ENCODE measurements around the gene KLRD1. TPM values are rescaled to one million over a fixed set of nuclear protein-coding genes. Genes with fewer than 3 reads are reported as not detected.

KLRD1 gene
- total and polyA plus RNA-seq, 2 of the 4 experiments (the other 2 are of a cell fraction) = under 0.01 TPM

- POLR2A ChIA-PET (ENCODE audit: unreplicated experiment) = interaction anchor here (0.6 kb wide), 1 partner anchor 363 kb away, joined by 4 read pairs; no protein-coding TSS in a partner anchor
- H3K4me1 ChIP-seq (ENCODE audit: control insufficient read depth, insufficient read depth, low read length) = peaks cover 22% of the 10 kb centered on the region
- H3K4me2 ChIP-seq (ENCODE audit: low read depth, low read length) = peak overlapping the region; percentile 95
- peak overlapping the region; percentile 75 for H2BK5ac ChIP-seq (ENCODE audit: low read depth, low read length, poor library complexity, severe bottlenecking)
- peak overlapping the region; percentile 94 for H2BK120ac ChIP-seq (ENCODE audit: low read depth, low read length)
- ATAC-seq (ENCODE audit: low read depth) (peak; percentile 58), DNase-seq (peak; percentile 84)
- peak overlapping the region; percentile 87 for H3K56ac ChIP-seq (ENCODE audit: extremely low read depth, insufficient read depth, low read length)
- H3K27ac ChIP-seq (ENCODE audit: insufficient read depth, low read length) = peak overlapping the region; percentile 92
- peak overlapping the region; percentile 92 for H3K4ac ChIP-seq (ENCODE audit: low read depth, low read length)
- no peak for TF ChIP-seq NFE2L2 (IDR thresholded peaks at IDR 0.05; ENCODE audit: low read depth, low read length)
- TF ChIP-seq CTCF (conservative IDR thresholded peaks at IDR 0.05; ENCODE audit: low read depth, low read length) = no peak
- TF ChIP-seq MAZ (IDR thresholded peaks at IDR 0.05; ENCODE audit: borderline replicate concordance, low read depth, low read length) = no peak
- H2AFZ ChIP-seq (replicated peaks; ENCODE audit: low read length, poor library complexity) = peak overlapping the region; percentile 92
- dilution Hi-C loops (cut with HindIII; ENCODE audit: low sequenced_read_pairs, unreplicated experiment) (no loop called here), in situ Hi-C loops (cut with MboI; ENCODE audit: low sequenced_read_pairs) (no loop called here), intact Hi-C loops (cut with micrococcal nuclease) (loop anchor here (1.0 to 2.0 kb wide), 2 partner anchors 153 to 354 kb away; partner anchors contain the start of gene GABARAPL1)
- peak overlapping the region; percentile 95 for H4K5ac ChIP-seq (ENCODE audit: low read depth, low read length)
- no TSS peak for BruUV-seq (replicated peaks)
- WGBS, 2 experiments (ENCODE audit: extremely low coverage in 2 of 2, insufficient read length in 1 of 2) = 0% methylated on average over 2 of the region's 15 CpGs; no CpG with 5 or more reads in 1 of the 2 experiments
- no peaks in the 10 kb centered on the region for H3K79me1 ChIP-seq (ENCODE audit: low read depth in 1 of 2, low read length in 2 of 2)
- no peaks in the 10 kb centered on the region for H4K20me1 ChIP-seq (ENCODE audit: insufficient read depth, low read length)
- peak overlapping the region; percentile 95 to 96 for H4K8ac ChIP-seq (ENCODE audit: low read depth in 2 of 2, low read length in 2 of 2)
- peak overlapping the region; percentile 54 for H3K4me3 ChIP-seq (ENCODE audit: insufficient read depth, low read depth, low read length)
- peak overlapping the region; percentile 75 for H2BK20ac ChIP-seq (ENCODE audit: low read depth, low read length)
- peak overlapping the region; percentile 90 for H3K23ac ChIP-seq (ENCODE audit: low read depth, low read length)
- peak overlapping the region; percentile 97 for H4K91ac ChIP-seq (ENCODE audit: insufficient read depth, low read depth, low read length)
- CTCF ChIA-PET = interaction anchor here (0.5 kb wide), 1 partner anchor 331 kb away, joined by 3 read pairs; no protein-coding TSS in a partner anchor
- H3K27me3 ChIP-seq (ENCODE audit: control insufficient read depth, insufficient read depth, low read length) = no peaks in the 10 kb centered on the region
- H3K18ac ChIP-seq (ENCODE audit: low read depth, low read length) = peak overlapping the region; percentile 90
- H2AK9ac ChIP-seq (replicated peaks; ENCODE audit: low read depth, low read length, poor library complexity) = no peak overlapping the region
- H3K14ac ChIP-seq (replicated peaks; ENCODE audit: low read depth, low read length) = peak overlapping the region; percentile 94
- H2BK15ac ChIP-seq (ENCODE audit: low read depth, low read length) = peak overlapping the region; percentile 97
- no peaks in the 10 kb centered on the region for H3K9me3 ChIP-seq (ENCODE audit: control insufficient read depth, insufficient read depth, low read length)
- H3K9ac ChIP-seq (ENCODE audit: low read depth, low read length) = peak overlapping the region; percentile 87
- no peaks in the 10 kb centered on the region for H3K9me1 ChIP-seq (ENCODE audit: insufficient read depth, low read length)
- no peaks in the 10 kb centered on the region for H3K36me3 ChIP-seq (ENCODE audit: control insufficient read depth, insufficient read depth, low read length)
- H2AK5ac ChIP-seq (ENCODE audit: low read depth, low read length) = no peak overlapping the region
Observed at GRCh38 chr12:10364815-10365622, 57.3 kb downstream of the KLRD1 start.
